Activated T-cell treated with anti-CD3 and anti-CD28 coated beads, Interleukin-2, amount 50 U/mL, for 48 hours (primary cell): ENCODE results near the gene PARD3.

Experiments
- DNase-seq, 2 experiments: peaks; one replicate each; pipeline ENCODE4 v3.0.0-alpha.2; 2020

Gene PARD3

GRCh38 chr10:34523017-34523767, 291.9 kb downstream of the PARD3 start:
- DNase-seq, result no peak

- no peak for DNase-seq
These were observed 292.6 kb downstream of the PARD3 start for GRCh38 chr10:34522546-34522945.

- no peak for DNase-seq
These were observed 294.6 kb downstream of the PARD3 start for GRCh38 chr10:34520510-34520909.

DNA sequence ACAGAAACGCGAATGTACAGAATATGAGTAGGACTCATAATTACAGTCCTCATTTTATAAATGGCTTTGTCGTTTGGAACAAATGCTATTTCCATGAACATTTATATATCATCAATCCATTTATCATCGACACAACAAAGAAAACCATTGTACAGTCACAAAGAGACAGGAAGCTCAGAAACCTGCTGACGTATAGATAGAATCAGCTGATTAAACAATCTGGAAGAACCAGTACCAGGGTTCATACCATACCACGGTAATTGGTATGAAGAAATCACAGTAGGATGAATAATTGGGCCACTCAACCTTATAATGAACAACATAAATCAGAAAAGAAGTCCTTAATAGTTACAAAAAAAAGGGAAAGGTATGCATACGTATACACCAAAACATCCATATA, 295.0 kb downstream of the PARD3 start:
- DNase-seq, result no peak

DNA sequence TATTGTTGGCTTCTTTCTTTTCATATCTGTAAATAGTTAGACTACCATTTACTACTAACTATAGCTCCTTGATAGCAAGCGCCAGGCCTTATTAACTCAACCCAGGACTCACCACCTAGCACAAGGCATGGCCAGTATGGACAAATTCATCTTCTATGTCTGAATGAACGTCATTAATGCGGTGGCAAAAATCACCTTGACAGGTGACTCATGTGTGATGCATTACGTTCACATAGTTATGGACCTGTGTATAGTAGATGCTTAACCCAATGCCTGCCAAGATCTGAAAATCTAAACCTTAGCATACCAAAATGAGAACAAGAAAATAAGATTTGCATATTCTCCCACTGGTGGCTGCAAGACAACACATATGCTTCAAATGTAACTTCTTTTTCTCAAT, 300.8 kb downstream of the PARD3 start:
- no peak for DNase-seq

DNA sequence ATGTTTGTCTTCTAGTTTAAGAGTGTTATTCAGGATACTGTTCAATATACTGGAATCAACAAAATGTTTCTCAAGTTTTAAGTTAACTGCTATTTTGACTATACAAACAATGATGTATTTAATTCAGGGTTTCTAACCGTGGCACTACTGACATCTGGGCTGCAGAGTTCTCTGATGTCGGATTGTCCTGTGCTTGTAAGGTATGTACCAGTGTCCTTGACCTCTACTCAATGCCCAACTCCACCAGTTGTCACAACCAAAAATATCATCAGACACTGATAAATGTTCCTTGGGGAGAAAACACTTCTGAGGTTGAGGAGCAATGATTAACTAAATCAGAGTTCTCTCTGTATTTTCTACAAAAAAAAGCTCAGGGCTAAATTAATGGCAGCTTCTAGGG, 301.5 kb downstream of the PARD3 start:
- DNase-seq, result no peak

- DNase-seq, result no peak
These were observed 307.9 kb downstream of the PARD3 start for GRCh38 chr10:34507217-34507616.

- DNase-seq, result no peak
These were observed 308.3 kb downstream of the PARD3 start for GRCh38 chr10:34506786-34507185.

DNA sequence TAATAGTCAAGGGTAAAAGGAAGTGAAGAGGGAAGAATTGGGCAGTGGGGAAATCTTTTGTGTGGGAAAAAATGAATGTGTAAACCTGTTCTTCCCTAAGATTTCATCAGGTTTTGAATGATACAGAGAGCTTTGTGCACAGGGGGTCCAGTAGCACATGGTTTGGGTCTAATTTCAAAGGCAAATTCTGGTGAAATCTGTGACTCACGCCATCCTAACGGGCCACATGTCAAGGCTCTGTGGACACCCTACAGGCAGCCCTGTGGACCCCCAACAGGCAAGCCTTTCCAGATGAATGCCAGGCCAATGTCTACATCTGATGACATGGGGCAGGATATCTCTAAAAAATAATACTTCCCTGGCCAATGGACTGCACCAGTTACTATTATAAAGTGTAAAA, 309.8 kb downstream of the PARD3 start:
- no peak for DNase-seq

- DNase-seq, result no peak
These were observed 310.6 kb downstream of the PARD3 start for GRCh38 chr10:34504534-34504933.

DNA sequence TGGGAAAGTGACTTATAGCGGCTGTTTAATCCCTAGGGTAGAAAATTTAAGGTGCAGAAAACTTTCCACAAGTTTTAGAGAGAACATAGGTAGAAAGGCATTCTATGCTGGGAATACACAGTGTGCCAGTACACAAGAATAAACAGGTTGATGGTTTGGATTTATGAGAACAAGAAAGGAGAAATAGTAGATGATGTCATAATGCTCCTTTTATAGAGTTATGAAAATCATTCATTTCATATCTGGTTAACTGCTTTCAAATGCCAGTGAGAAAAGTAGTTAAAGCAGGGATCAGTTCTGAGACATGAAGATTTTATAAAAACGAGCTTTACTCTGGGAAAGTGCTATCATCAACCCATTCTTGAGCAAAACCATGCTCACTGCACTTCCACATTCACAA, 311.4 kb downstream of the PARD3 start:
- DNase-seq, result no peak

DNA sequence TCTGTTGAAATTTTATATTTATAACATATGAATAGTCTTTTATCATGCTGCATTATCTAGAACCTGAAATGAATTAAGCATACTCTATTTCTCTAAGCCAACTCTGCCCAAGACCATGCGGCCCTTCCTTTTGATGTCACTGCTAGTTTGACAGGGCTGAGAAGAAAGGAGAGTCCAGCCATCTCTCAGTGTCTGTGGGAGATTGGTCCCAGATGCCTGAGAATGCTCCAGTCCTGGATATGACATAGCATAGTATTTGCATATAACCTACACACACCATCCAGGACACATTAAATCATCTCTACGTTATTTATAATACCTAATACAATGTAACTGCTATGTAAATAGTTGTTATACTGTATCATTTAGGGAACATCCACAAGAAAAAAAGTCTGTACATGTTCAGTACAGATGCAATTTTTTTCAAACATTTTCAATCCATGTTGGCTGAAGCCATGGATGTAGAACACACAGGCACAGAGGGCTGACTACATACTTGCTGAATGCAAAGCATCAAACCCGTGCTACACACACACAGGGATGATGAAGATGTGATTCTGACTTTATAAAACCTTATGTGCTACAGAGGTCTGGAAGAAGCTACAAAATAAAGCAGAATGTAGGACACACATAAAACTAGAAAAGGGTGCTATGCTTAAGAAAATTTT, 315.4 kb downstream of the PARD3 start:
- DNase-seq, result no peak

DNA sequence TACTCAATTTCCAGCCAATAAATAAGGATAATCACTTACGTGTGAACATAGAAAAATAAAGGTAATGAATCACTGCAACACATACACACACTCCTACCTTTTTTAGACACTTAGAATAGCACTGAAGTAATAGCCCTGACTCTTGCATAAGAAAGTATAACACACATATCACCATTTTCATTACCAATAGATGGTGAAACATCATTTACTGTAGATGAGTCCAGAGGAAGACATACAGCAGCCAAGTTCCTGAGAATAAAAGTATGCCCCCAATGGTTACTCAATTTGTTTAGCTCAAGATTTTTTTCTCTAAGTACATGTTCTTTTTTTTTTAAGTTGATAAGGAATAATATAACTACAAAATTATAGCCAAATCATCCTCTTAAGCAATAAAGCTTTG, 316.3 kb downstream of the PARD3 start:
- no peak for DNase-seq

- no peak for DNase-seq
These were observed 319.2 kb downstream of the PARD3 start for GRCh38 chr10:34495938-34496337.

DNA sequence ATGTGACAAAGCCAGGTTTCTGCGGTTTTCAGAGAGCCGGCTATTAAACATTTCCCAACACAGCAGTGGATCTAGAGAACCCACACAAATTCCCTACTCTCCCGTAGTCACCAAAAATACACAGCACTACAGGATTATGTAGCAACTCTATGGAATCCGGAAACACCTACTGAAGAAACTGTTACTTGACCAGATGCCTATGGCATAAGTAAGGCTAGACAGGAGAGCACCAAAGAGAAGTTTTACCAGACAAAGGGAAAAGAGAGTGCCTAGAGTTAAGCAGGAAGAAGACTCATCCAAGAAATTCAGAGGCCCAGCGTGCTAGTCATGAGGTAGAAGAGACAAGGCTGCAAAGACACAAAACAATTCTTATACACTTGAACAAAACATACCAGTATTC, 321.1 kb downstream of the PARD3 start:
- DNase-seq, result no peak

DNA sequence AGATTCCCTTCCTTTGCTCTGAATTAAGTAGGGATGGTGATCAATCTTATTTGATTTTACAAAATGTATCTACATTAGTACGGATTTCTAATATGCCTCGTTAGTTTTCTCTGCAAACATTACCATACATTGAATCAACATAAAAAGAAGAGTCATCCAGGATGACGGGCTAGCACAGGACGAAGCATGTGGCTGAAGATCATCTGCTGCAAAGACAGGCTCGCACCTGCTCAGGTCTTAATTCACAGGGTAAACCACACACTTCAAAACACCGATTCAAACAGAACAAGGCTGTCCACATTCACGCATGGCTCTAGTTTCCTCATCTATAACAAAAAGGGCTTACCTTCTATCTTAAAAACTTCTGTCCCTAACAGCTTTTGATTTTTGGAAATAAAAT, 323.0 kb downstream of the PARD3 start:
- DNase-seq, result no peak

GRCh38 chr10:34491678-34492077, 323.4 kb downstream of the PARD3 start:
- DNase-seq, result no peak

- DNase-seq, result no peak
These were observed 324.9 kb downstream of the PARD3 start for GRCh38 chr10:34489973-34490745.

DNA sequence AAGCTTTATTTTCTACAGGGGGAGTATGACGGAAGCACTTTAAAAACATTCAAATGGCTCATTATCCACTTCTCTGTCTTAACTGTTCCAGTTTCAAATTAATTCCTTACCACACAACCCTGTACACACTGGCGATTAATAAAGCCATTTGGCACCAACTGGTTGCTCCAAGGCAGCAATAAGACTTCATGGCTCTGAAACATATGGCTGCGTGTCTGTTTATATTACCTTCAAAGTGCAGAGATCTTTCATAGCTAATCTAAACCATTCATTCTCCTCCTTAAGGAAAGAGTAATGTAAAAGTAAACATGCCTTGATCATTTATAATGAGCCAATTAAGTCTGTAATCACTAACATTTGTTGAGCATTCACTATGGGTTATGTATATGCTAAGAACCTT, 325.7 kb downstream of the PARD3 start:
- DNase-seq, result no peak

GRCh38 chr10:34488476-34489130, 326.5 kb downstream of the PARD3 start:
- no peak for DNase-seq

GRCh38 chr10:34486008-34486407, 329.1 kb downstream of the PARD3 start:
- no peak for DNase-seq

GRCh38 chr10:34484164-34484563, 330.9 kb downstream of the PARD3 start:
- DNase-seq, result no peak

DNA sequence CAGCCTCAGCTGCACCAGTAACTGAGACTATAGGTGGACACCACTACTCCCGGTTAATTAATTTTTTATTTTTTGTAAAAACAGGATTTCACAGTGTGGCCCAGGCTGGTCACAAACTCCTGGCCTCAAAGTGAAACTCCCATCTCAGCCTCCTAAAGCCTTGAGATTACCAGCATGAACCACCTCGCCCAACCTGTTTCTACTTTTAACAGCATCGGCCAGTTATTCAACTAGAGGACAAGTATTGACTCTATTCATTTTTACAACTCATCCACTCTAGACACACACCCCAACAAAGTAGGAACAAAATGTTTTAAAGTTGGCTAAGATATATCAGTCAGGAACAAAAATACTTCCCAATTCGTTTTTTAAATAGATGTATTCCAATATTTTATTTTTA, 334.8 kb downstream of the PARD3 start:
- DNase-seq, result no peak
